RWPE2 (cell line): ENCODE data around the gene FOXO3.
A peak's percentile ranks its signal among the peaks of the same experiment; 100 is the strongest.
"Not testable (repeated sequence)": the region's sequence is repeated elsewhere in the genome, so short reads cannot be mapped to it uniquely, and the experiment has no call there.

ENCODE experiments used
- ATAC-seq: fragments of 200-7000 bp; cut with Tn5 transposase; 3 replicates; pipeline ENCODE4 v1.9.1; 2021; ENCODE audit warnings: low read depth
- DNase-seq: peaks from one replicate; pipeline ENCODE4 v3.0.0-alpha.2; 2020; ENCODE audit warnings: low spot score
- H3K27ac ChIP-seq: fragments of 450-650 bp; 2 replicates; pipeline ENCODE4 v1.5.1; 2017; ENCODE audit warnings: mild to moderate bottlenecking; ENCODE audit not compliant: poor library complexity, severe bottlenecking
- H3K27me3 ChIP-seq: fragments of 250-450 bp; sonication (Bioruptor Pico); 2 replicates; pipeline ENCODE4 v1.5.1; 2021; ENCODE audit warnings: mild to moderate bottlenecking, moderate library complexity; ENCODE audit not compliant: insufficient read depth, poor library complexity, severe bottlenecking
- H3K36me3 ChIP-seq: fragments of 250-450 bp; sonication (Bioruptor Pico); 2 replicates; pipeline ENCODE4 v1.5.1; 2020; ENCODE audit warnings: low read depth, mild to moderate bottlenecking, moderate library complexity
- H3K4me1 ChIP-seq: fragments of 250-450 bp; sonication (Bioruptor Pico); 2 replicates; pipeline ENCODE4 v1.5.1; 2021; ENCODE audit warnings: mild to moderate bottlenecking, moderate library complexity; ENCODE audit not compliant: insufficient read depth, poor library complexity, severe bottlenecking
- H3K4me3 ChIP-seq: fragments of 250-450 bp; sonication (Bioruptor Pico); 2 replicates; pipeline ENCODE4 v1.5.1; 2021; ENCODE audit warnings: mild to moderate bottlenecking, moderate library complexity; ENCODE audit not compliant: severe bottlenecking
- H3K9me3 ChIP-seq: fragments of 250-450 bp; sonication (Bioruptor Pico); 2 replicates; pipeline ENCODE4 v1.5.1; 2021; ENCODE audit warnings: mild to moderate bottlenecking, moderate library complexity; ENCODE audit not compliant: severe bottlenecking
- CTCF ChIP-seq: fragments of 450-650 bp; IDR thresholded peaks from one replicate; pipeline ENCODE4 v1.5.1; 2017; ENCODE audit warnings: mild to moderate bottlenecking, moderate library complexity; ENCODE audit not compliant: poor library complexity, severe bottlenecking

FOXO3 gene

DNA sequence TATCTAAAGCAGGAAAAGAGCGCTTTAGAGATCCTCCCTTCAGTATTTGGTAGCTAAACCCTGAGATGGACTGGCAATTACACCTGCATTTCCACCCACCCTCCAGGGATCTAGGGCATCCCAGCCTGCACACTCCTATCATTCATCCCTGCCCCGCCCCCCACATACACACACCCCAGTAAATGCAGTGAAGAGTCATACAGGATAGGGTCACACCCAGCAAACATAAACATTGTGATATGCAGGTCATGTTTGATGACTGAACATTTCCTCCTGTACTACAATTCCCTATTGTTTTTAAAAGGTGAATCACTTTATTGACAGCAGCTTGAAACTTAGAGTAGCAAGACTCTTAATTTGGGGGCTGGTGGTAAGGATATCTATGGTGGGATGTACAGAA is 112.9 kb downstream of the FOXO3 start:
- peaks cover 25% of the 10 kb centered on the region for H3K4me1 ChIP-seq
- peak overlapping the region; percentile 10 for H3K27ac ChIP-seq
- DNase-seq (no peak), ATAC-seq (peak; percentile 91)
- no peak for TF ChIP-seq CTCF
- no peaks in the 10 kb centered on the region for H3K9me3 ChIP-seq
- H3K36me3 ChIP-seq: peaks cover 15% of the 10 kb centered on the region
- no peaks in the 10 kb centered on the region for H3K27me3 ChIP-seq
- H3K4me3 ChIP-seq: no peak overlapping the region

DNA sequence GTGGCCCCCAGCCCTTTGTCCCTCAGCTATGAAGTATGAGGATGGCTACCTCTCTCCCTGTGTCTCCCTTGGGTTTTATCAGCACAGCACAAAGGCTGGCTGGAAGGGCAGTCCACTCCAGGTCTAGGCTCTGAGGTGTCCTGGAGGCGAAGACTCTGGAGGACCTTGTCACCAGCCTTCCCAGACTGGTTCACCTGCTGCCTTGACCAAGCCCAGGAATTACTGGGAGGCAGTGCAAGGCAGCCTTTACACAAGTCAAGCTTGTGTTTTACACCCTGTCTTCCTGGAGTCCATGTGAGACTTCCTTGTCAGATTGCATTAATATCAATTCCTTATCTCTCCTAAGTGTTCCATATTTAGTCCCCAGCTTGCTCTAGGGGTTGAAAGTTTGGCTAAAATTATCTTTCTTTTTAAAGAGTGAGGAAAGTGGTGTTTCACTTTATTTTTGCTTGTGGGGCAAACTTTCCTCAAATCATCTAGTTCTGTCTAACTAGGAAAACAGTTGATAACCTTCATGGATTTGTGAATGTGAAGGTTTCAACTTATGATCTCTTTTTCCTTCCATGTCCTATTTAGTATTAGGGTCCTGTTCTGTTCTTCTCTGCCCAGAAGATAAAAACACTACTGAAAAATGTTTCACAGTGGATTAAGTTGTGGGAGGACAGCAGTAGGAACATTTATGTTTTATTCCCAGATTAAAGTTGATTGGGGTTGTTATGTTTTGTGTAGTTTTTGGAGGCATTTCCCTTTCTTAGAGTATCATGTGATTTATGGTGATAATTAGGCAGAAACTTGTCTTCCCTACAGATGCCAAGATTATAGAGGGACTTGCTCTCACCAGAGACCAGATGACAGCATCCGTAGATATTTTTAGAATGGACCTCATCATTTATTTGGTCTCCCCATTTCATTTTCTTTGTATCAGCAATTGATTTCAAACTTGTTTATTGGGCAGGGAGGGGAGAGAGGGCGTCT is 114.8 kb downstream of the FOXO3 start:
- no peaks in the 10 kb centered on the region for H3K27me3 ChIP-seq
- peaks cover 11% of the 10 kb centered on the region for H3K36me3 ChIP-seq
- H3K9me3 ChIP-seq: no peaks in the 10 kb centered on the region
- ATAC-seq (no peak), DNase-seq (no peak)
- no peak for TF ChIP-seq CTCF
- peaks cover 25% of the 10 kb centered on the region for H3K4me1 ChIP-seq
- H3K27ac ChIP-seq: no peak overlapping the region
- no peak overlapping the region for H3K4me3 ChIP-seq

- no peak overlapping the region for H3K4me3 ChIP-seq
- no peaks in the 10 kb centered on the region for H3K27me3 ChIP-seq
- no peak for DNase-seq
- TF ChIP-seq CTCF: no peak
- no peaks in the 10 kb centered on the region for H3K9me3 ChIP-seq
- H3K27ac ChIP-seq: peak overlapping the region; percentile 21
- peaks cover 25% of the 10 kb centered on the region for H3K4me1 ChIP-seq
- H3K36me3 ChIP-seq: peaks cover 11% of the 10 kb centered on the region
- ATAC-seq: no peak
These were observed 115.8 kb downstream of the FOXO3 start for GRCh38 chr6:108676555-108676954.

DNA sequence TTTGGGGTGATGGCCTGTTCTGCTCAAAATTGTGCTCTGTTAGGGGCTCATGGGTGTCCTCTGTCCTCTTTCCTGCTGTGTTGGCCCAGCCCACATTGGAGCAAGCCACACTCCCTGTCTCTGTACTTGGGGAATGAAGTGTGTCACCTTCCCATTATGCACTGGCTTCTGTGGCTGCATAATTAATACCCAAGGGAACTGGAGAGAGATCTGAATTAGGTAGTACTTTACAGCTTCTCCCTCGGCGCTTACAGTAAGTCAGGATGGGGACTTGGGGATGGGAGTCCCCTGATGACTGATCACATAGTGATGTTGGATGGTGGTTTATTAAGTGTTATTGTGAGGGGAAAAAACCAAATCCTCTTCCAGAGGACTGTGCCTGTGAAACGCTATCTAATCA is 116.6 kb downstream of the FOXO3 start:
- Histone ChIP-seq H3K9me3 (no peaks in the 10 kb centered on the region), H3K27me3 (no peaks in the 10 kb centered on the region), H3K36me3 (peaks cover 11% of the 10 kb centered on the region), H3K4me3 (no peak overlapping the region), H3K27ac (peak overlapping the region; percentile 21), H3K4me1 (peaks cover 25% of the 10 kb centered on the region)
- ATAC-seq (no peak), DNase-seq (no peak)
- no peak for TF ChIP-seq CTCF

DNA sequence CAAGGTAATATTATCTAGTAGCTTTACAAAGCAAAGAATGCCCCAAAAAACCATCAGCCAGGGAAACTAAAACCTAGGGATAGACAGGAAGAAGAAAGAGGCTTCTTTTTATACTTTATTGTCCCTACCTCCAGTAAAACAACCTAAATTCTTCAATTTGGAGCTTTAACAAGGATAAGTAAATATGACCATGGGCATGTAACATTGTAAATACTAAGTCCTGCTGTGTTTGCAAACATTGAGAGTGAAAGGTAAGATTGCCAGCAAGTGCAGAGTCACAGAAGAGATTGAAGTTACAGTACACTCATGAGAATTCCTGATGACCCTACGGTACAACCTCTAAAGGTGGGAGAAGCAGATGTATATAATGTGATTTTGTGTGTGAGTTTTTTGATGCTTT is 117.2 kb downstream of the FOXO3 start:
- Histone ChIP-seq H3K27me3 (no peaks in the 10 kb centered on the region), H3K36me3 (peaks cover 11% of the 10 kb centered on the region), H3K27ac (peak overlapping the region; percentile 21), H3K9me3 (no peaks in the 10 kb centered on the region), H3K4me1 (peaks cover 22% of the 10 kb centered on the region), H3K4me3 (no peak overlapping the region)
- DNase-seq (no peak), ATAC-seq (no peak)
- no peak for TF ChIP-seq CTCF

GRCh38 chr6:108680314-108680713 is 119.6 kb downstream of the FOXO3 start:
- H3K27ac ChIP-seq: peak overlapping the region; percentile 42
- not testable (repeated sequence) for ATAC-seq, DNase-seq, H3K4me3 ChIP-seq, H3K27me3 ChIP-seq, H3K9me3 ChIP-seq
- H3K36me3 ChIP-seq: peaks cover 20% of the 10 kb centered on the region
- H3K4me1 ChIP-seq: peaks cover 21% of the 10 kb centered on the region

DNA sequence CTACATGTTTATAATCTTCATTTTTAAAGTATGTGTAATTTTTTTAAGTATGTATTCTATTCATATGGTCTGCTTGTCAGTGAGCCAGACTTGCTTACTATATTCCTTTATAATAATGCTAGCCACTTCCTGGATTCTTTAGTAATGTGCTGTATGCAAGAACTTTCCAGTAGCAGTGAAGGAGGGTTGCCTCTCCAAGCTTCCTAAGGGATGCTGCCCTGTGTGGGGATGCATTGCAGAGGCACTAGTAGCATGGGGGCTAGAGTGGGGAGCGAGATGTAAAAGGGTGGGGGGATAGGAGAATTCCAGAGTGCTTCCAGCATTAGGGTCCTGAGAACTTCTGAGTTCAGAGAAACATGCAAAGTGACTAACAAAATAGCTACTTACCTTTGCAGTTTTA is 121.0 kb downstream of the FOXO3 start:
- ATAC-seq: peak; percentile 80
- not testable (repeated sequence) for DNase-seq, H3K9me3 ChIP-seq, H3K27me3 ChIP-seq, H3K4me3 ChIP-seq
- peaks cover 12% of the 10 kb centered on the region for H3K36me3 ChIP-seq
- H3K4me1 ChIP-seq: peaks cover 16% of the 10 kb centered on the region
- peak overlapping the region; percentile 42 for H3K27ac ChIP-seq
